GM21619 (cell line): ENCODE results near the gene IPCEF1.

Experiments used
- ATAC-seq: cut with Tn5 transposase; IDR thresholded peaks from one replicate; pipeline ENCODE4 v1.9.1; 2021; ENCODE audit not compliant: unreplicated experiment

IPCEF1 gene

DNA sequence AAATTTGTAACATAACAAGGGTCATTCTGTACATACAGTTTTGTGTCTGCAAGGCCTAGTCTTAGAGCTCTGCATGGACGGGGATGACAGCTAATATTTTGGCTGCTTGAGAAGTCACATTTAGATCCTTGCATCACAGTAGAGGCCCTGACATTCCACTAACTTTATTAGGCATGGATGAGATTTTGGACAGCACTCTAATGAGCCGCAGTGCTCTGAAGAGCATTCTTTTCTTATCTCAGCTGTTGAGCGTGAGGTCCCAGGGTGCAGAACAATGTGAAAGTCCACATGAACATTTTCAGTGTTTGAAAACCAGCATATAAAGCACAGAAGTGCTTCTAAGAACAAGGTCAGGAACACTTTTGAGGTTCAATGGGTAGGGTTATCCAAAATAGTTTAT lies 58.9 kb downstream of the IPCEF1 start:
- ATAC-seq, result no peak

- ATAC-seq, result no peak
Observed at GRCh38 chr6:154297210-154297609, 59.4 kb downstream of the IPCEF1 start.

DNA sequence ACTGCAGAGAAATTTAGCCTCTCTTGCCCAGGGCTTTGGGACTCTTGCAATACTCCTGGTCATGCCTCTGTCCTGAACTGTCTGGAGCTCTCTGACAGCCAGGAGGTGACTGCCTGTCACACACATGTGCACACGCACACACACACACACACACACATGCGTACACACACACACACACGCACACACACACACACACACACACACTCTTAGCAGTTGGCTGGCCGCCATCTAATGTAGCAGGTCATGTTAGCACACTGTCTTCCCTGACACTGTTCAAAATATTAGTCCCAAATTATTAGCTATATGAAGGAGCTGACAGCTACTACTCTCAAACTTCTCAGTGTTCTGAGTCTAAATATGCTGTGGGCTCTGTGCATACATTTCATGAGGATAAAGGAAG lies 60.9 kb downstream of the IPCEF1 start:
- no peak for ATAC-seq

DNA sequence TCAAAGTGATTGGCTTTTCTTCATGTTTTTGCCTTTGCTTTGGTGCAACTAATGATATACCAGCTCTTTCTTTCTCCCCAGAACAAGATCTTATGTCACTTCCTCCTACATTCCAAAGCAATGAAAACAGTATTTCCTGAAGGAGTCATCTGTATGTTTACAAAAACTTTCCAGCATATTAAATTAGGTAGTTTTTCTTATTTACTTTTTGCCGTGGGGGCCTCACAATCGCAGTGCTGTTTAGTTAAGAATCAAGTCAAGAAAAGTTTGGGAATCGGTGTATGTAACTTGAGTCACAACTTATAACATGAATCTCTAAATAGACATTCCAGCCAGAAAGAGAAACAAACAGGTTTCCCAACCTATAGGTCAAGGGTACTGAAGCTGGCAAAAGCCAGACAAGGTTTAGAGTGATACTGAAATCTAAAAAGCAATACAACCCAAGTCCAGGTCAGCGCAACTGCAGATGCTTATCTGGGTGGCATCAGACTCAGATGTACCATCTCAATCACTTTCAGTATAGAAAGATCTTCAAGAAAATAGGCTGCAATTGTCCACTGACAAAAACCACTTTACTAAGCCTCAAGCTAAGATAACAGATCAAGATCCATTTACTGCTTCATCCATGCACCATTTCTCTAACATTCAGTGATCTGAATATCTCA lies 63.6 kb downstream of the IPCEF1 start:
- ATAC-seq, result no peak

DNA sequence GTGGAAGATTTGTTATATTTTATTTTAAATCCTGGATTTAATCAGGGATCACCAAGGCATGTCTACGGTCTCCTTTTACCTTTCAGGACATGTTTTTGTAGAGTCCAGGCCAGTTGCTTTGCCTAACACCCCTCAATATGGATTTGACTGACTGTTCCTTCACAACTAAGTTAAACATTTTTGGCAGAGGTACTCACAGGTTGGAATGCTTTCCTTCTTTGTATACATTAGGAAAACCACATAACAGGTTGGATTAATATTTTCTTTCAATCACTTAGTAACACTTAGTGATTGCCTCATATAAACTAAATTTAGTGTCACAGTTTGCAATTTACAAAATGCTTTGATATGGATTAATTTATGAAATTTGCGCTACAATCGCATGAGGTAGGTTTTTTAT lies 64.5 kb downstream of the IPCEF1 start:
- no peak for ATAC-seq

GRCh38 chr6:154289818-154290508 lies 66.6 kb downstream of the IPCEF1 start:
- no peak for ATAC-seq

DNA sequence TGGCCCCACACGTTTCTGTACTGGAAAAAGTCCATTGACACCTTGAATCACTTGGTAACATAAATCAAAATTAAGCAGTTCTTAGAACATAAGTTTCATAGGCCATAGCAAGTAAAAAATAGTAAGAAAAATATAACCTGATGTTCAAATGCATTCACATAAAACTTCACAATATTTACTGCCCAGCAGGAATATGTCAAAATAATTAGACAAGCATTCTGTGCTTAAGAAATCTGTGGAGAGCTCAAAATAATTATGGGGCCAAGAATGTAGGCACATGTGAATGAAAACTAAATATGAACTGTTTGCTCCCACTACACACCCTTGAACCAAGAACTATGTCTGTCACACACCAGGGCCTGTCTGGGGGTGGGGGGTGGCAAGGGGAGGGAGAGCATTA lies 70.8 kb downstream of the IPCEF1 start:
- no peak for ATAC-seq

DNA sequence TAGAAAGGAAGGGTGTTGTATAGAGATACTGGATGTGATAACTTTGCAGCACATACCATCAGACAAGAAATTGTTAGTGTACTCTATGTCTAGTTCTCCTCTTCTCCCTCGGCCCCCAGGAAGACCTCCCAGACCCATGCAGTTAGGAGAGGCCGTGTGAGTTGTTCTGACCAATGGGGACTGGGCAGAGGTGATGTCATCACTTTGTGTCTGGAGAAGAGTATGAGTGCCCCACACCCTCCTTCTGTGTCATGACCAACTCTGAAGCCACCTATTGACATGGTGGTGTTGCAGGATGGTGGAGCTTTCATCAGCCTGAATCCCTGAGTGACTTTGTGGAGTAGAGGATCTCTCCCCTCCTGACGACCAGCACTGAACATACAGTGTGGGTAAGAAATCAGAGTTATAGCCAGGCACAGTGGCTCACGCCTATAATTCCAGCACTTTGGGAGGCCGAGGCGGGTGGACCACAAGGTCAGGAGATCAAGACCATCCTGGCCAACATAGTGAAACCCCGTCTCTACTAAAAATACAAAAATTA lies 72.2 kb downstream of the IPCEF1 start:
- no peak for ATAC-seq

DNA sequence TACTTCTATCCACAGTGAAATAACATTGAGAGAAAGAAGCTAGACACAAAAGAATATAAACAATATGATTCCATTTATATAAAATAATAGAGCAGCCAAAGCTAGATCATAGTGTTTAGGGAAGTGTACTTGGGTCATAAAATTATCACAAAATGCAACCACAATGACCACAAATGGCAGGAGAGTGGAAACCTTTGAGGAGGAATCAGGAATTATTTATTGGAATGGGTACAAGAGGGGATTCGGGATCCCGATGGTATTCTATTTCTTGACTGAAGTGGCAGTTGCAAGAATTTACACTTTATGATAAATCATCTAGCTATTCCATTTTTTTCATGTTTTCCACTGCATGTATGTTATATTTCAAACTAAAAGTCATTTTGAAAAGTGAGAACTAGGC lies 76.1 kb downstream of the IPCEF1 start:
- no peak for ATAC-seq

DNA sequence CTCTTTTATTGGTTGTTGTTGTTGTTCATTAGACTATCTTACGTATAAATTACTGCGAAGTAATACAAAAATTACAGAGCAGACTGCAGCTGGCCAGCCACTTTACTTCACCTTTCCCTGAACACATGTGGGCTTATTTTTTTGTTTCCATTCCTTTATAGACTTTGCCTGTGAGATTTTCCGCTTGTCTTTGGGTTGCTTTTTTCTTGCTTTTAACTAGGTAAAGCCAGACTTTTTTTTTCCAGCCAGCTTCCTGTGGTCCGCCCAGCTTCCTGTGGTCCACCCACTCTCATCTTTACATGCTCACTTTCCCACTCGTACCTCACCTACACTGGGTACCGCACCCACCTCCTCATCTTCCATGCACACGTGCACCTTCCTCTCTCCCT lies 79.0 kb downstream of the IPCEF1 start:
- no peak for ATAC-seq

- peak; percentile 68 for ATAC-seq
Observed at GRCh38 chr6:154276810-154277628, 79.6 kb downstream of the IPCEF1 start.

DNA sequence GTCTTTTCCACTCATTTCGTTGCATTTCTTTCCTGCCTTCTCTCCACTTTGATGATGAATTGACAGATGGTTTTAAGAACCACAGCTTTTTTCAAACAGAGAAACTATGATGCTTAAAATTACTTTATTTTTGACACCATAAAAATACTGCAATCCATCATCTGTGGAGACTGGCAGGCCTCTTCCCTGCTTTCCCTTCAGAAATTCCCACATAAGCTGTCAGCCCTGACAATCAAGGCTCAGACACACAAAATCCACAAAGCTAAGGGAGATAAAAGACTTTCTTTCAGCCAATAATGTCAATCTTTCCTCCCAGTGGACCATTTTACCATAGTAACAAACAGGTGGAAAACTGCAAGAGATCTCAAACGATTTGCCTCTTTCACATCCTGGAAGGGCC lies 82.4 kb downstream of the IPCEF1 start:
- no peak for ATAC-seq

DNA sequence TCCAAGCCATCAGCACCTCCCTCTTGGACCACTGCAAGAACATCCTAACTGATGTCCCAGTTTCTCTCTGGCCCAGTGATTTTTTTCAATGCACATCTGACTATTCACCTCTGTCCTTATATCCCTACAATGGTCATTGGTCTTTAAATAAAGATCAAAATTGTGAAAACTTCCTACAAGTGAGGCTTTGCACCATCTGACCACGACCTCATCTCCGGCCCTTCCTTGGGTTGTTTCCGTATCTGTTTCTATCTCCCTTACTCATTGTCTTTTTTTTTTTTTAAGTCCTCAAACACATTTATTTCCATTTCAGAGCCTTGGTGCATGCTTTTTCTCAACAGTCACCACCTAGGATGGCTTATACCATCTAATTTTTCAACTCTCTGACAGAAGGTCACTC lies 88.1 kb downstream of the IPCEF1 start:
- ATAC-seq, result no peak

DNA sequence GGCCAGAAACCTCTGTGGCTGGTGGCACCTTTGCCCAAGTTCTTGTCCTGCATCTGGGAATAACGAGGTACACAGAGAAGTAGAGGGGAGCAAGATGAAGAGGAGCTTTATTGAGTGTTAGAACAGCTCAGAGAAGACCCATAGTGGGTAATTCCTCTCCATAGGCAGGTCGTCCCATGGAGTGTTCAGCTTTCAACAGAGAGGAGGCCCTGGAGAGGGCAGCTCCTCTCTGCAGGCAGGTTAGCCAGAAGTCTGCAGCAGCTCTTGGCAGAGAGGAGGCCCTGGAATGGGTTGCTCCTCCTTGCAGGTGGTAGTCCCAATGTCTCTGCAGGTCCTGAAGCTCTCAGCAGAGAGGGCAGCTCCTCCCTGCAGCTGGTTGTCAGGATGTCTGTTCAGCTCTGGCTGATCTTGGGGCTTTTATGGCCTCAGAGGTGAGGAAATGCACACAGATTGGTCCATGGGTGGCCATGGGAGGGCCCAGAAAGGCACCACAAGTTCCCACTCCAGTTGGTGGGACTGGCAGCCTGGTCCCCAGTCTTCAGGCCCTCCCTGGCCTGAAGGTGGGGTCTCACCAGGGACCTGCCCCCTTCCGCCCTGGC lies 89.0 kb downstream of the IPCEF1 start:
- ATAC-seq, result peak; percentile 78

- ATAC-seq, result peak; percentile 32
Observed at GRCh38 chr6:154266560-154267099, 90.0 kb downstream of the IPCEF1 start.

DNA sequence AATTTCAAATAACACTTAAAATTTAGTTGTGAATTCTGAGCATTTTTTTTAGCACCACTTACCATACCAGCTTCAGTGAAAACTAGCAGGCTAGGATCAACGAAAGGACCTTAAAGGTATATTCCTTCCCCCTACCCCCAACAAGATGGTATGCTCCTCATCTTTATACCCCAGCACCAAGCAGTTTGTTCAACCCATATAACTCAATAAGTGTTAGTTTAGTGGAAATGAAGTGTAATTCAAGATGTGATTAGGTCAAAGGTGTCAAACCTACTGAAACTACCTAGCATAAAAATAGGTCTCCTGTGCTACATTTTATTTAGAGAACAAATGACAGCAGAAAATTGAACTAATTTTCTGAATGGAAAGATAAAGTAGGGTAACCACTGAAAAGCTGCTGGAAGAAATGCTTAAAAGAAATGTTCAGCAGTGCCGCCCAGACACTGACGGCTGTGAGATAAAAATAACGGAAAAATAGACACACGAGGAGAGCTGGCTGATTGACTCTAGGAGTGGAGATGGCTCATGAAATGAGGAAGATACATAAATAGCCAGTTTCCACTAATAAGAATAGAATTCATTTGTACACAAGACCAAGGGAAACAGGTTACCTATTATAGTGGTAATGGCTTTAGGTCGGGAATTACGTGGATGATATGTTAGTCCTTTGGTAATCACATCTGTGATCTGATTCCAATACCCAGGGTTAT lies 94.8 kb downstream of the IPCEF1 start:
- ATAC-seq, result no peak

GRCh38 chr6:154258064-154258757 lies 98.4 kb downstream of the IPCEF1 start:
- peak; percentile 79 for ATAC-seq

DNA sequence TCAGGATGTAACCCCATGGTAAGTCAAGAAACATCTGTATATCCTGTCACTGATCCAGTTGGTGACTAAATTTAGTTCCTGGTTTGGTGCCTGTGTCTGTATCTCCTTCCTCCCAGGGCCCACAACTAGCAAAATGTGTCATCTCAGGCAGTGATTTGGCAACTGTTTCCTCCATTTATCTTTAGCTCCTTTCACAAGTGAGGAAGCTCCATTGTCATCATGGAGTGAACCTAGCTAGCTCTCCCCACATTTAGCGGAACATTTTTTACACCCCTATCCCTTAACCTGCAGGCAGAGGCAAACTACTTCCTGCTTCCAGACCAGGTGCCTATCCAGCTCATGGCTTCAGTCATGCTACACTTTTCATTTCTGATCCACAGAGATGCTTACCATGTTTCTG lies 99.5 kb downstream of the IPCEF1 start:
- ATAC-seq, result no peak

- no peak for ATAC-seq
Observed at GRCh38 chr6:154252678-154253077, 103.9 kb downstream of the IPCEF1 start.

GRCh38 chr6:154251116-154251515 lies 105.5 kb downstream of the IPCEF1 start:
- ATAC-seq, result no peak
